Measurements from ENCODE around the gene NDRG4.

NDRG4 gene

GRCh38 chr16:58556678-58557077 lies 56.7 kb downstream of the NDRG4 start:
- no peak for DNase-seq
